ENCODE data around the gene EPG5.

GRCh38 chr18:45830917-45831316 is 136.2 kb downstream of the EPG5 start:
- TF ChIP-seq CTCF (IDR thresholded peaks at IDR 0.05) (no peak), REST (IDR thresholded peaks at IDR 0.05; ENCODE audit: insufficient read depth in 1 of 2, low read depth in 2 of 2, low read length in 1 of 2) (no peak), SIN3A (IDR thresholded peaks at IDR 0.05; ENCODE audit: borderline replicate concordance, insufficient read depth, low read depth, low read length) (no peak)

Measured in Panc1 (cell line).